K562 (cell line): Measurements from ENCODE around the gene SLC6A4.

Experiments
- BRF2 ChIP-seq: IDR thresholded peaks from 3 replicates; pipeline ENCODE4 v1.6.1; 2011; ENCODE audit warnings: borderline replicate concordance, mild to moderate bottlenecking; ENCODE audit not compliant: insufficient read length, insufficient read depth
- CEBPB ChIP-seq: fragments of 450-650 bp; IDR thresholded peaks from 2 replicates; pipeline ENCODE4 v1.6.1; 2016; ENCODE audit warnings: missing genetic modification characterization, missing compliant biosample characterization
- CREB1 ChIP-seq, 2 experiments: sonication (generic) in 1 of 2; formaldehyde crosslinking in 1 of 2; IDR thresholded peaks; 2 replicates each; pipeline versions ENCODE4 v1.6.1 to v1.8.0; 2012 to 2022; ENCODE audit warnings: inconsistent platforms in 1 of 2, mild to moderate bottlenecking in 1 of 2, missing genetic modification reagents in 1 of 2, moderate library complexity in 1 of 2
- CTCF ChIP-seq, 3 experiments: IDR thresholded peaks in 2 of 3; conservative IDR thresholded peaks in 1 of 3; 2 replicates each; pipeline ENCODE4 v1.5.1; 2011 to 2012; ENCODE audit warnings: low read length in 3 of 3, mild to moderate bottlenecking in 3 of 3, control low read depth in 2 of 3, improper control_type of control experiment in 1 of 3, inconsistent platforms in 1 of 3, low read depth in 1 of 3, mixed read lengths in 1 of 3, moderate library complexity in 1 of 3; ENCODE audit not compliant: insufficient read depth in 2 of 3
- E2F6 ChIP-seq, 2 experiments: IDR thresholded peaks; 2 replicates each; pipeline ENCODE4 v1.6.1; 2011; ENCODE audit warnings: borderline replicate concordance in 1 of 2, control low read depth in 1 of 2, low read depth in 1 of 2, low read length in 1 of 2, mild to moderate bottlenecking in 1 of 2, mixed read lengths in 1 of 2, moderate library complexity in 1 of 2; ENCODE audit not compliant: insufficient read depth in 1 of 2, insufficient read length in 1 of 2, poor library complexity in 1 of 2, severe bottlenecking in 1 of 2; ENCODE audit errors: extremely low read depth in 1 of 2
- EP300 ChIP-seq: IDR thresholded peaks from 2 replicates; pipeline ENCODE4 v1.6.1; 2012; ENCODE audit warnings: low read length, improper control_type of control experiment
- ETS2 ChIP-seq: IDR thresholded peaks from 2 replicates; pipeline ENCODE4 v1.6.1; 2016; ENCODE audit warnings: borderline replicate concordance, missing genetic modification characterization, mild to moderate bottlenecking, moderate library complexity, missing compliant biosample characterization; ENCODE audit not compliant: poor library complexity, severe bottlenecking
- FOXJ2 ChIP-seq: fragments of 200-800 bp; sonication (Bioruptor generic); IDR thresholded peaks from 2 replicates; pipeline ENCODE4 v1.6.1; 2016; ENCODE audit warnings: missing genetic modification characterization, missing compliant biosample characterization
- GABPA ChIP-seq: fragments of 200-800 bp; sonication (Bioruptor generic); conservative IDR thresholded peaks from 2 replicates; pipeline ENCODE4 v1.6.1; 2016; ENCODE audit warnings: low read depth, missing genetic modification characterization, missing compliant biosample characterization
- HCFC1 ChIP-seq: IDR thresholded peaks from 2 replicates; pipeline ENCODE4 v1.6.1; 2012; ENCODE audit warnings: low read depth, low read length, improper control_type of control experiment
- MAZ ChIP-seq, 2 experiments: fragments of 450-650 bp in 1 of 2; sonication (generic) in 1 of 2; formaldehyde crosslinking; IDR thresholded peaks in 1 of 2; conservative IDR thresholded peaks in 1 of 2; 2 replicates each; pipeline versions ENCODE4 v1.4.0 to v1.5.0; 2020; ENCODE audit warnings: mild to moderate bottlenecking in 1 of 2, missing genetic modification reagents in 1 of 2
- MCM3 ChIP-seq: fragments of 450-650 bp; IDR thresholded peaks from 2 replicates; pipeline ENCODE4 v1.6.1; 2016
- RBM25 ChIP-seq: fragments of 200-400 bp; formaldehyde crosslinking; IDR thresholded peaks from 2 replicates; pipeline ENCODE4 v1.6.1; 2018; ENCODE audit warnings: low read length, low read depth, moderate library complexity; ENCODE audit not compliant: severe bottlenecking
- ZNF398 ChIP-seq: fragments of 250-450 bp; sonication (Bioruptor Pico); IDR thresholded peaks from 2 replicates; pipeline ENCODE4 v1.8.0; 2021; ENCODE audit warnings: moderate library complexity, mild to moderate bottlenecking, inconsistent platforms

- TF ChIP-seq MAZ (CRISPR knock-in tag; conservative IDR thresholded peaks at IDR 0.05 in 1 of 2, IDR thresholded peaks at IDR 0.05 in 1 of 2) (no peak), GABPA (tag) (no peak), ETS2 (no peak), FOXJ2 (tag) (no peak), BRF2 (no peak), MCM3 (no peak), HCFC1 (no peak), CEBPB (tag) (no peak), CTCF (IDR thresholded peaks at IDR 0.05 in 2 of 3, conservative IDR thresholded peaks at IDR 0.05 in 1 of 3; ENCODE audit: insufficient read depth in 2 of 3, low read depth in 1 of 3, low read length in 3 of 3) (no peak), RBM25 (no peak), EP300 (no peak), ZNF398 (CRISPR knock-in tag) (no peak), CREB1 (IDR thresholded peaks at IDR 0.05) (no peak), CREB1 (CRISPR knock-in tag; IDR thresholded peaks at IDR 0.05) (no peak), E2F6 (IDR thresholded peaks at IDR 0.05; ENCODE audit: borderline replicate concordance in 1 of 2, extremely low read depth in 1 of 2, insufficient read depth in 1 of 2, insufficient read length in 1 of 2, low read depth in 1 of 2, low read length in 1 of 2, poor library complexity in 1 of 2, severe bottlenecking in 1 of 2) (no peak)
These were observed 39.0 kb downstream of the SLC6A4 start for GRCh38 chr17:30196504-30196903.
